ENCODE measurements around the gene SUSD1.
"Not testable (repeated sequence)": the region's sequence is repeated elsewhere in the genome, so short reads cannot be mapped to it uniquely, and the experiment has no call there.

Gene SUSD1

GRCh38 chr9:112173489-112174221 is 1.4 kb downstream of the SUSD1 start:
- no peak for DNase-seq

DNA sequence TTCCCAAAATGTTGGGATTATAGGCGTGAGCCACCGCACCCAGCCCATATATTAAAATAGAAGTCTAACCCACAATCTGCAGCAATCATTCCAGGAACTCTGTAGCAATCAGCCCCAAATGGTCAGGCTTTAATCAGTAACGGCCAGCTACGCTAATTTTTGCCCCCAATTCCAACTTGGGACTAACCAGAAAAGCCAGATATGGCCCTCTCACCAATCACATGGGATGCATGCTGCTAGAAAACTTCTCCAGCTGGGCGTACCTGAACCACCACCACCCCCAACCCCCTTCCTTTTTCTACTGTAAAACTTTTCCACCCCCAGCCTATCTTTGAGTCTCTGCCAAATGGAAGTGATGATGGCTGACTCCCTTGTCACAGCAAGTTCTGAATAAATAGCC is 4.1 kb downstream of the SUSD1 start:
- DNase-seq = no peak

DNA sequence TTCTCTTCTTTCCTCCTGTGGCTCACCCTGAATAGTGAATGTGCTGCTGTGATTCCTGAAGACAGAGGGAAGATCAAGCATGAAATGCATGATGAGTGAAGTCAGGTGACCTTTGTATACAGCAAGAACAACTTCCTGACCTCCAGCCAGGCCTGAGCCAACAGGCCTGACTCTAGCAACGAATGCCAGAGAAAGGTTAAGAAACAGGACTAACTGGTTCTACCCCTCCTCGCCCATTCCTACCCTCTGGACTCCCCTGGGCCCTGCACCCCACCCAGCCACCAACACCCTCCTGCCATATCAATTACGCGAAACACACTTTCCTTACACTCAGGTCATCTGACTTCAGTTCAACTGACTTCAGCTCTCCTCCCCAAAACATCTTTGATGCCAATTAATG is 4.9 kb downstream of the SUSD1 start:
- DNase-seq = no peak

DNA sequence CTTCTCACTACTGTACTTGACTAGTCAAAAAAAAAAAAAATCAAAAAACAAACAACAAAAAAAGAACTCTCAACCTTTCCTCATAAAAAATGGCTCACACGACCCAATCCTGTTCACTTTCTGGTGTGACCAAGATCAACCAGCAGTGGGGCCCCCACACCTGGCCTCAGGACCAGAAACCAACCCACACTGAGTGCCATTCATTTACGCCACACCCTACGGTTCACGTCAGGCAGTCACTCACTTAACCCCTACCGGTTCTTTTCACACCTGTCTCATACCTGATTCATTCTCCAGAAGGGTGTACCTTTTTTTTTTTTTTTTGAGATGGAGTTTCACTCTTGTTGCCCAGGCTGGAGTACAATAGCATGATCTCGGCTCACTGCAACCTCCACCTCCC is 5.7 kb downstream of the SUSD1 start:
- DNase-seq = no peak

DNA sequence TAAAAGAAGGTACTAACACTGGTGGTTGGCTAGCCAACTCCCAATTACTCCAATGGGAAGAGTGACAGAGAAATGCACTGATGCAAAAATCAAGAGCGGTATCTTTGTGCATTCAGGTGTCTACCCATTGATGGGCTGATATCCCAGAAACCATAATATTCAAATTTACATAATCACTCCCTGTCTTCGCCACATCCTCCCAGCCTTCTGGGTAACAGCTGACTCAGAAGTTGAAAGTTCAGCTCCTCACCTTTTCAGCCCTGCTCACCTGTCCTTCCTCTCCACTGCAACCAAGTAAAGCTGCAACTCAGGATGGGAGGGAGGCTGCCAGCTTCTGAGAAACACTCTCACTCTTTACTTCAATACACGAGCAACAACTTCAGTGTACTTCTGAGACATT is 6.9 kb downstream of the SUSD1 start:
- no peak for DNase-seq

DNA sequence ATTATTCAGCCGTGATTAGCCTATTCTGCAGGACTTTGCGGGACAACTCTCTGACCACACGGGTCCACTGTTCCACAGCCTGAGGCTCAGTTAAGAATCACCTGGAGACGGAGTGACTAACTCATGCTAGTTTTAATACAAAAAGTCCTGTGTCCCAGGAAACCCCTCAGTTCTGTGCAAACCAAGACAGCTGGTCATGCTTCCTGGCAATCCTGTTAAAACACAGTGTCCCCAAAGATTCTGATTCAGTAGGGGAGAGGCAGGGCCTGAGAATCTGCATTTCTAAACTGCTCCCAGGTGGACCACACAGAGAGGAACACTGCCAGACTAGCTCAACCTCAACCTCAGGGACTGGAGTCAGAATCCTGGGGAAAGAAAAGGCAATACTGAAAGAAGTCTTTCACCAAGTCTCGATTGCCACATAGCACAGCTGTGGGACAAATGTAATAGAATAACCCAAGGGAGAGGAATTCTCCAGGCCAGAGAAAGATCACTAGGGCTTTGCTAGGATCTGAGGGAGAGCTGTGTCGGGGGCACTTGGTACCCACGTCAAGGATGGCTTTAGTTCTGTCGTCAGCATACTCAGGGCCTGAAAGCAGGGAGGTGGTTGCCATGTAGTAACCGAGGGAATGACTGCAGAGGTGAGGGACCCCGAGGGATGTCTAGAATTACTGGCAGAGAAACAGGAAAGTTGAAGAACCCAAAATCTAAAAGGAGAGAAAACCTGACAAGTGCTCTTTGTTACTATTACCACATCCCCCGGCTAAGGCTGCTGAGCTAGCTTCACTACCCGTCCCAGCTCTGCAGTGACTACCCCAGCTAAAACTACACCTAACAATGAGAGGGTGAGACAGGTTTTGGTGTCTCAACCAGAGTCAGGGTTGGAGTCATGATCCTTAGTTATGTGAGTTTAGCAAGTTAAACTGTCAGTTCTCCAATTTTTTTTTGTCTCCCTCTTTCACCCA is 8.6 kb downstream of the SUSD1 start:
- no peak for DNase-seq

DNA sequence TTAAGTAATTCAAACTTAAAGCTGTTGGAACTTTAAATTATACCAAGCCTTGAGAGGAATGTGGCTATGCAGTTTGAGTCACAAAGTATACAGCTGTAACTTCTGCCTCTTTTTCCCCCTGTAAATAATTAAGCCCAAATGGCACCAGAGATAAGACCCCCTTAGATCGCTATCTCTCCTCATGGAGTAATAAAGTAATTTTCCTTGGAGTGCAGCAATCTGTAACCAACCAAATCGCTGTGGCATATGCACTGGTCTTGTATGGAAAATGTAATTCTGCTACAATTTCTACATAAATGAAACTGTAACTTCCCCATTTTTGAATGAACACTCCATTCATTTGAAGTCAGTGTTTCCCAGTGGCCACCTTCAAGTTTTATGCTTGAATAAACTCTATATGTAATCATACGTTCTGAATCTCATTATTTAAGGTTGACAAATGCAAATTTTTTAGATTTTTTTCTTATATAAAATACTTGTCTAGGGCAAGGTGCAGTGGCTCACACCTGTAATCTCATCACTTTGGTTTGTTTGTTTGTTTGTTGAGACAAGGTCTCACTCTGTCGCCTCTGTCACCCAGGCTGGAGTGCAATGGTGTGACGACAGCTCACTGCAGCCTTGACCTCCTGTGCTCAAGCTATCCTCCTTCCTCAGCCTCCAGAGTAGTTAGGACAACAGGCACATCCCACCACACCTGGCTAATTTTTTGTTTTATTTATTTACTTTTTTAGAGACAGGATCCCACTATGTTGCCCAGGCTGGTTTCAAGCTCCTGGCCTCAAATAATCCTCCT is 12.3 kb downstream of the SUSD1 start:
- DNase-seq = no peak

GRCh38 chr9:112159781-112160180 is 15.3 kb downstream of the SUSD1 start:
- no peak for DNase-seq

- no peak for DNase-seq
These were observed 16.3 kb downstream of the SUSD1 start for GRCh38 chr9:112158656-112159367.

- no peak for DNase-seq
These were observed 17.1 kb downstream of the SUSD1 start for GRCh38 chr9:112157961-112158360.

GRCh38 chr9:112157087-112157486 is 18.0 kb downstream of the SUSD1 start:
- no peak for DNase-seq

GRCh38 chr9:112149211-112149610 is 25.9 kb downstream of the SUSD1 start:
- no peak for DNase-seq

GRCh38 chr9:112145886-112146285 is 29.2 kb downstream of the SUSD1 start:
- DNase-seq = no peak

GRCh38 chr9:112144807-112145206 is 30.3 kb downstream of the SUSD1 start:
- DNase-seq = no peak

DNA sequence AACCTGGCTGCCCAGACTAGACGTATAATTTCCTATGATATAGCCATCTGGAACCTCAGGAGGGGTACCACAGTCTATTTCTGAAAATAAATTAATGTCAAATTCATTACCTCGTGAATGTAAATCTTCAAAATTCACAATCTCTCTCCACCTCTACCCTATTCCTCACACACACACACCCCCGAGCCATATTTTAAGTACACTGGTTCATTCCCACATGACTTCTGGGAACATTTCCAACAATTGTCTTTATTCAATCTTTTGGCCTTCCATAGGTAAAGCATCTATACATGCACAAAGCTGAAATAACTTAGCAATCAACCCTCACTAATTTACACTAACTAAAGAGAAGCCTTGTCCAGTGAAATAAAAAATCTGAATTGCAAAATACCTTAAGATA is 32.7 kb downstream of the SUSD1 start:
- DNase-seq = no peak

- no peak for DNase-seq
These were observed 34.2 kb downstream of the SUSD1 start for GRCh38 chr9:112140936-112141335.

DNA sequence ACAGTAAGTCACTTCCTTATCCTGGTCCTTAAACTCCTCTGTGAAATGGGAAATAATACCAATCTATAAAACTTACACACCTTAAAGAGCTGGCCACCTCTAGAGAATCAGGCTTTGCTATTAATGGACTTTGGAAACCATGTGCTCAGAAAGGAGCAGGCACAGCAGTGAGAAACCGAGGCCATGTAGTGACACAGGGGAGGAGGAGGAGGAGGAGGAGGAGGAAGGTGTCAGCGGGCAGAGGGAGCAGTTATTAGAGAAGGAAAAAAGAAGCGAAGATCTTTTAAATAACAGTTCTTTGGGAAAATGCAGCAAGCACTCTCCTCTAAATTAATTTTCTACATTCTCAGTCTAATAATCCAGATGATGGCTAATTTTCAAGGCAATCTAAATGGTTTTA is 38.0 kb downstream of the SUSD1 start:
- no peak for DNase-seq

DNA sequence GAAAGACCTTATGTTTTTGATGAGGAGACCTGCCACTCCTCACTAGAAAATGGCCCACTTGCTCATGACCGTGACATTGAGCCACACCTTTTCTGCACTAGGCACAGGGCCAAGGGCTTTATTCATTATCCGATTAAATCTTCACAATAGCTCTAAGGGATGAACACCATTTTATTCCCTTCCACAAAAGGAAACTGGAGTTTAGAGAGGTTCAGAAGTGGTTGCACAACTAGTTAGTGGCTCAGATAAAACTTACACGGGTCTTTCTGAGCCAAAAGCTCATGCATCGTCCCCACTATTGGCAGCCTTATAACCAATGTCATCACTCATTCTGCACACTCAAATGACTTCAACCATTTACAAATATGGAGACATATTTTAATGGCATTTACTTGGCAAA is 39.4 kb downstream of the SUSD1 start:
- DNase-seq = no peak

DNA sequence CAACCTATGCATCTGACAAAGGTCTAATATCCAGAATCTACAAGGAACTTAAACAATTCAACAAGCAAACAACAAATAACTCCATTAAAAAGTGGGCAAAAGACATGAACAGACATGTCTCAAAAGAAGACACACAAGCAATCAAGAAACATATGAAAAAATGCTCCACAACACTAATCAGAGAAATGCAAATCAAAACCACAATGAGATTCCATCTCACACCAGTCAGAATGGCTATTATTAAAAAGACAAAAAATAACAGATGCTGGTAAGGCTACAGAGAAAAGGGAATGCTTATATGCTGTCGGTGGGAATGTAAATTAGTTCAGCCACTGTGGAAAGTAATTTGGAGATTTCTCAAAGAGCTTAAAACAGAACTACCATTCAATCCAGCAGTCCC is 41.3 kb downstream of the SUSD1 start:
- not testable (repeated sequence) for DNase-seq

GRCh38 chr9:112132356-112132755 is 42.7 kb downstream of the SUSD1 start:
- DNase-seq = no peak

DNA sequence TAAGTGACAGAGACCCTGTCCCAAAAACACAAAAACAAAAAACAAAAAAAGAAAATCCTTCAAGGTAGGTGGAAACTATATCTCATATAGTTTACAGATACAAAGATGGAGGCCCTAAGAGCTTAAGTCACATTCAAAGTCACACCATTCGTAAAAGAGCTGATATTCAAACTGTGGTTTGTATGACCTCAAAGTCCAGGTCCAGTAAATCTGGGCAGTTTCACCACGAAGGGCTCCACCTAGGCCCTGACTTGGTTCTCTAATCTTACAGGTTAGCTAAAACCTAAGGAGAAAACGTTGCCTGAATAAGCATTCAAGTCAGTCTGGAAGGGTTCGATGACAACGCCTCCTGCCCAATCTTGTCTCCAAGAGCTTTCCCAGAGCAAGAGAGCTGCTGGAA is 44.1 kb downstream of the SUSD1 start:
- no peak for DNase-seq

- no peak for DNase-seq
These were observed 44.8 kb downstream of the SUSD1 start for GRCh38 chr9:112130347-112130746.

DNA sequence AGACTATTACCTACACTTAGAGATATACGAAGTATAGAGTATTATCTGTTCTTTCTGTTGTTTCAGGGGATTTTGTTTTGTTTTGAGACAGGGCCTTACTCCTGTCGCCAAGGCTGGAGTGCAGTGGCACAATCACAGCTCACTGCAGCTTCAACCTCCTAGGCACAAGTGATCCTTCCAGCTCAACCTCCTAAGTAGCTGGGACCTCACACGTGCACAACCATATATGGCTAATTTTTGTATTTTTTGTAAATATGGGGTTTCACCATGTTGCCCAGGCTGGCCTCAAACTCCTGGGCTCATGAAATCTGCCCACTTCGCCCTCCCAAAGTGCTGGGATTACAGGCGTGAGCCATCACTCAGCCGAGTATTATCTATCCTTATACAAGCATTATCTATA is 45.9 kb downstream of the SUSD1 start:
- no peak for DNase-seq
